SK-N-SH (cell line): Measurements from ENCODE around the gene TRIP6. TPM values are rescaled to one million over a fixed set of nuclear protein-coding genes. Genes with fewer than 3 reads are reported as not detected.

ENCODE experiments used
- CTCF ChIA-PET: fragments of 300-600, 350-600 bp; formaldehyde crosslinking; extraction: SDS; loops from one replicate; lab custom pipeline; 2021; lab: Yijun Ruan, JAX
- POLR2A ChIA-PET: fragments of 350-600 bp; sonication (Branson Sonifier 250); formaldehyde crosslinking; extraction: SDS; loops from one replicate; lab custom pipeline; 2020; ENCODE audit warnings: antibody characterized with exemption, inconsistent platforms; lab: Yijun Ruan, JAX
- DNase-seq: peaks from one replicate; pipeline ENCODE4 v3.0.0; 2012
- H2AFZ ChIP-seq: fragments of 200-600 bp; sonication (generic); 2 replicates; pipeline ENCODE4 v1.8.1; 2016; ENCODE audit warnings: antibody characterized with exemption, mild to moderate bottlenecking, low read depth
- H3F3A ChIP-seq: fragments of 200-600 bp; sonication (generic); replicated peaks from 2 replicates; pipeline ENCODE3; 2016; ENCODE audit warnings: antibody characterized with exemption, mild to moderate bottlenecking; ENCODE audit not compliant: insufficient read depth
- H3K27ac ChIP-seq, 2 experiments: fragments of 200-500 bp in 1 of 2; fragments of 200-600 bp in 1 of 2; sonication (Bioruptor generic) in 1 of 2; sonication (generic), shearing (Covaris generic) in 1 of 2; 2 replicates each; pipeline versions ENCODE4 v1.5.1 to v1.6.1; 2014 to 2016; ENCODE audit warnings: low read depth in 2 of 2, inconsistent platforms in 1 of 2, low read length in 1 of 2, mild to moderate bottlenecking in 1 of 2, mixed read lengths in 1 of 2
- H3K27me3 ChIP-seq: fragments of 200-600 bp; sonication (generic), shearing (Covaris generic); 2 replicates; pipeline ENCODE4 v1.6.1; 2016; ENCODE audit warnings: mixed run types; ENCODE audit not compliant: insufficient read depth
- H3K36me3 ChIP-seq, 2 experiments: fragments of 200-500 bp in 1 of 2; fragments of 200-600 bp in 1 of 2; sonication (Bioruptor generic) in 1 of 2; sonication (generic) in 1 of 2; replicated peaks in 1 of 2; 2 replicates each; pipeline versions ENCODE3 to v1.5.1; 2014 to 2016; ENCODE audit warnings: low read length in 1 of 2, mild to moderate bottlenecking in 1 of 2; ENCODE audit not compliant: insufficient read depth in 2 of 2, control insufficient read depth in 1 of 2
- H3K4me1 ChIP-seq, 2 experiments: fragments of 200-500 bp in 1 of 2; fragments of 200-600 bp in 1 of 2; sonication (Bioruptor generic) in 1 of 2; sonication (generic), shearing (Covaris generic) in 1 of 2; 2 replicates each; pipeline versions ENCODE4 v1.5.1 to v1.6.1; 2014 to 2016; ENCODE audit warnings: low read depth in 1 of 2, low read length in 1 of 2, mixed run types in 1 of 2; ENCODE audit not compliant: insufficient read depth in 2 of 2, control insufficient read depth in 1 of 2
- H3K4me2 ChIP-seq: fragments of 200-600 bp; sonication (generic), shearing (Covaris generic); 2 replicates; pipeline ENCODE4 v1.6.1; 2017; ENCODE audit warnings: mixed run types
- H3K4me3 ChIP-seq, 2 experiments: fragments of 200-500 bp in 1 of 2; fragments of 200-600 bp in 1 of 2; sonication (Bioruptor generic) in 1 of 2; sonication (generic), shearing (Covaris generic) in 1 of 2; 2 replicates each; pipeline versions ENCODE4 v1.5.1 to v1.8.1; 2014 to 2016; ENCODE audit warnings: low read depth in 2 of 2, inconsistent platforms in 1 of 2, low read length in 1 of 2, mild to moderate bottlenecking in 1 of 2, mixed read lengths in 1 of 2, moderate library complexity in 1 of 2
- H3K79me2 ChIP-seq: fragments of 200-600 bp; sonication (generic); 2 replicates; pipeline ENCODE4 v1.8.1; 2017; ENCODE audit warnings: mild to moderate bottlenecking; ENCODE audit not compliant: insufficient read depth
- H3K9ac ChIP-seq: fragments of 200-600 bp; sonication (generic); 2 replicates; pipeline ENCODE4 v1.6.1; 2017; ENCODE audit warnings: mixed run types
- H3K9me2 ChIP-seq: fragments of 200-600 bp; sonication (generic); 2 replicates; pipeline ENCODE4 v1.6.1; 2017; ENCODE audit warnings: mixed run types
- H3K9me3 ChIP-seq: fragments of 200-600 bp; sonication (generic); 2 replicates; pipeline ENCODE4 v1.6.1; 2017; ENCODE audit warnings: mixed run types, mild to moderate bottlenecking, moderate library complexity
- H4K20me1 ChIP-seq: fragments of 200-600 bp; sonication (generic); 2 replicates; pipeline ENCODE4 v1.6.1; 2017; ENCODE audit warnings: mild to moderate bottlenecking, mixed run types; ENCODE audit not compliant: insufficient read depth
- CHD2 ChIP-seq: fragments of 150-350 bp; IDR thresholded peaks from 2 replicates; pipeline ENCODE4 v1.6.1; 2018; ENCODE audit warnings: low read length; ENCODE audit not compliant: partially characterized antibody
- ELF1 ChIP-seq: IDR thresholded peaks from 2 replicates; pipeline ENCODE4 v1.4.0; 2012
- EP300 ChIP-seq, 2 experiments: IDR thresholded peaks; 2 replicates each; pipeline versions ENCODE4 v1.4.0 to v1.6.1; 2012; ENCODE audit warnings: borderline replicate concordance in 1 of 2, low read depth in 1 of 2, low read length in 1 of 2
- FOXJ3 ChIP-seq: sonication (generic); formaldehyde crosslinking; IDR thresholded peaks from 2 replicates; pipeline ENCODE4 v1.5.1; 2020; ENCODE audit warnings: mild to moderate bottlenecking, missing genetic modification reagents
- GABPA ChIP-seq: IDR thresholded peaks from 2 replicates; pipeline ENCODE4 v1.4.0; 2012; ENCODE audit warnings: low read depth, mild to moderate bottlenecking
- IRF3 ChIP-seq: fragments of 150-350 bp; IDR thresholded peaks from 2 replicates; pipeline ENCODE4 v1.6.1; 2016; ENCODE audit warnings: mild to moderate bottlenecking, low read depth, low read length
- JUND ChIP-seq: IDR thresholded peaks from 2 replicates; pipeline ENCODE4 v1.4.0; 2012
- PBX3 ChIP-seq: IDR thresholded peaks from 2 replicates; pipeline ENCODE4; 2012
- POLR2AphosphoS5 ChIP-seq: IDR thresholded peaks from 2 replicates; pipeline ENCODE4 v1.6.1; 2012; ENCODE audit warnings: low read depth, low read length
- REST ChIP-seq: IDR thresholded peaks from 2 replicates; pipeline ENCODE4 v1.6.1; 2012; ENCODE audit warnings: mild to moderate bottlenecking, low read depth, low read length, moderate library complexity
- SIN3A ChIP-seq: IDR thresholded peaks from 2 replicates; pipeline ENCODE4 v1.6.1; 2012; ENCODE audit warnings: low read depth, mild to moderate bottlenecking, low read length, moderate library complexity, borderline replicate concordance
- TEAD4 ChIP-seq: IDR thresholded peaks from 2 replicates; pipeline ENCODE4 v1.4.0; 2012; ENCODE audit warnings: mild to moderate bottlenecking, borderline replicate concordance; ENCODE audit not compliant: insufficient read depth
- USF1 ChIP-seq: IDR thresholded peaks from 2 replicates; pipeline ENCODE4 v1.4.0; 2012; ENCODE audit warnings: low read depth, borderline replicate concordance
- USF2 ChIP-seq: fragments of 150-350 bp; IDR thresholded peaks from 2 replicates; pipeline ENCODE4 v1.6.1; 2017; ENCODE audit warnings: antibody characterized with exemption, low read length, low read depth, borderline replicate concordance
- WGBS: methylation state at CpG from one replicate; pipeline ENCODE4 v1.1.6; 2017; ENCODE audit warnings: low lambda C conversion rate; 5-methylcytosine and 5-hydroxymethylcytosine counted together
- polyA plus RNA-seq, 3 experiments: library from polyadenylated mRNA; depleted of rRNA; stranded (reverse); fragments of >200 nt; gene quantifications; 2 replicates each; pipeline ENCODE4 v1.2.3, GENCODE V29; 2012

The TRIP6 gene
- polyA plus RNA-seq, 1 of the 3 experiments (the other 2 are of a cell fraction) = 6.5 TPM

- ChIA-PET POLR2A (interaction anchor here (0.6 to 0.7 kb wide), 2 partner anchors 9 to 16 kb away, joined by 3 to 4 read pairs; no protein-coding TSS in a partner anchor), CTCF (interaction anchor here (1.4 to 17.1 kb wide), 4 partner anchors 12 to 54 kb away, joined by 4 to 220 read pairs (median 6); no protein-coding TSS in a partner anchor)
- Histone ChIP-seq H3K9ac (no peak overlapping the region), H4K20me1 (peaks cover 22% of the 10 kb centered on the region), H3K4me1 (peaks cover 6 to 20% of the 10 kb centered on the region in 2 experiments; a peak in 2 of 4 replicates), H2AFZ (no peak overlapping the region), H3K9me2 (no peaks in the 10 kb centered on the region), H3F3A (peaks cover 5% of the 10 kb centered on the region), H3K4me3 (no peak overlapping the region), H3K9me3 (no peaks in the 10 kb centered on the region), H3K79me2 (peaks cover 30% of the 10 kb centered on the region), H3K4me2 (no peak overlapping the region)
- 93% methylated on average over 36 of the region's 43 CpGs for WGBS
- no peak for TF ChIP-seq USF2
- no peak for TF ChIP-seq CHD2
- TF ChIP-seq REST = no peak
- TF ChIP-seq FOXJ3 (CRISPR knock-in tag) = no peak
- TF ChIP-seq EP300 (IDR thresholded peaks at IDR 0.05; ENCODE audit: borderline replicate concordance in 1 of 2, low read depth in 1 of 2, low read length in 1 of 2) = no peak
- no peak for TF ChIP-seq GABPA
- no peak for TF ChIP-seq JUND
- no peak for TF ChIP-seq IRF3
- no peak for TF ChIP-seq PBX3
- no peak for TF ChIP-seq TEAD4
- no peak for TF ChIP-seq ELF1
- TF ChIP-seq USF1 = no peak
- TF ChIP-seq POLR2AphosphoS5 = no peak
- TF ChIP-seq SIN3A = no peak
- TF ChIP-seq, all 33 proteins: peak for 0
- peaks cover 23 to 35% of the 10 kb centered on the region in 2 experiments for H3K36me3 ChIP-seq
- H3K27me3 ChIP-seq = no peaks in the 10 kb centered on the region
- no peak overlapping the region for H3K27ac ChIP-seq
- DNase-seq = no peak
Observed at GRCh38 chr7:100822236-100823139, 44.7 kb upstream of the TRIP6 start.
